GDM1 (cell line): Measurements from ENCODE around the gene NFIB.

Experiments
- DNase-seq: peaks from one replicate; lab custom pipeline; 2025; lab: John Stamatoyannopoulos, UW

The NFIB gene

DNA sequence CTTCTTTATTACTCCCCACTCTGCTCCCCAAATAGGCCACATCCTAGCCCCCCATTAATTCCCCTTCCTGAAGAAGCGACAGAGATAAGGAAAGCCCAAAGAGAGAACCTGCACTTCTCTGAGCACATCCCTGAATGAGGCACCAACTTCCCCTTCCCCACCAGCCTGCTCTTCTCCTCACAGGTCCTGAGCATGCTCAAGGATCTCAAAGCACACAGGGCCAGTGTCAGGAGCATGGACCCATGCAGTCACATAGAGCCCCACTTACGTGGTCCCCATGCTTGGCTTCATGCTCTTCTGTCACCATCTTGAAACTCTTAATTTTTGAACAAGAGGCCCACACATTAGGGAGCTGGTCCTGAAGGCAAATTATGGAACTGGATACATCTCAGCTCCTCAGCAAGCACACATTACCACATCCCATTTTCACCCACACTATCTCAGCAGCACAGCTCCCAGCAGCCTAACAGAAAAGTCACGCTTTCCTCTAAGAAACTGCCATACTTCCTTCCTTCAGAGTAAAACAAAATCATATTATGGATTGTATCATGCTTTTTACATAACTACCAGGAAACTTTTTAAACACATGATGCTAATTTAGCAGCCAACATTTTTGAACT lies 99.8 kb downstream of the NFIB start:
- DNase-seq = peak; percentile 47

DNA sequence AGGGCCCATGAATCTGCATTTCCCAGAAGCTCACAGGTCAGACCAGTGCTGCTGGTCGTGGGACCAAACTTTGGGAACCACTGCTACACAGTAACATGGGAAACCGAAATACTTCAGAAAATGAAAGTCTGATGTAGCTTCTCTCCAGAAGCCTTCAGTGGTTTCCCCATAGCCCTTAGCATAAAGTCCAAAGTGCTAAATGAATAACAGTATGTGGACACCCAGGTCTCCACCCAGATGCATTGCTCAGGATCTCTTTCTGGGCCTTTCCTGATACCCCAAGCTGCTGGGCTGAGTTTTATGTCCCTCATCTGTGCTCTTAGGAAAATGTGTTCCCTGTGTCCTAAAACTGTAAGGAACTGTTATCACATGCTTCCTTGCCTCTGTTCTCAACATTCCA lies 100.4 kb downstream of the NFIB start:
- DNase-seq = no peak

- DNase-seq = no peak
Observed at GRCh38 chr9:14212697-14213420, 101.1 kb downstream of the NFIB start.

DNA sequence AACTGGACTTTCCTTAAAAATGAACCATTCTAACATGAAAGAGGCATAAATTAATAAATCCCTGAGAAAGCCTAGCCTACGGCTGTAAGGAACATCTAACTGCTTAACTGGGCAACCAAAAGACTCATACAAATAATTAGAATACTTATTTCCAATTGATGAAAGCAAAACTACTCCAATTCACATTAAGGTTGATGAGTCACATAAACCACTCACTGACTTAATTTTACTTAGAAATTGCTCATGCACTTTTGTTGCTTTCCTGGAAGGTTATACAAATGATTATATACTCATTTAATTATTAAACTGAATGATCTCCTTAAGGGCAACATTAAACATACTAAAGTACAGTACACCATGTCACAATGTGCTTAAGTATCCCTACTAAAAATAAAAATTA lies 101.9 kb downstream of the NFIB start:
- no peak for DNase-seq

GRCh38 chr9:14211564-14211963 lies 102.4 kb downstream of the NFIB start:
- DNase-seq = no peak

GRCh38 chr9:14210428-14210827 lies 103.5 kb downstream of the NFIB start:
- DNase-seq = no peak

DNA sequence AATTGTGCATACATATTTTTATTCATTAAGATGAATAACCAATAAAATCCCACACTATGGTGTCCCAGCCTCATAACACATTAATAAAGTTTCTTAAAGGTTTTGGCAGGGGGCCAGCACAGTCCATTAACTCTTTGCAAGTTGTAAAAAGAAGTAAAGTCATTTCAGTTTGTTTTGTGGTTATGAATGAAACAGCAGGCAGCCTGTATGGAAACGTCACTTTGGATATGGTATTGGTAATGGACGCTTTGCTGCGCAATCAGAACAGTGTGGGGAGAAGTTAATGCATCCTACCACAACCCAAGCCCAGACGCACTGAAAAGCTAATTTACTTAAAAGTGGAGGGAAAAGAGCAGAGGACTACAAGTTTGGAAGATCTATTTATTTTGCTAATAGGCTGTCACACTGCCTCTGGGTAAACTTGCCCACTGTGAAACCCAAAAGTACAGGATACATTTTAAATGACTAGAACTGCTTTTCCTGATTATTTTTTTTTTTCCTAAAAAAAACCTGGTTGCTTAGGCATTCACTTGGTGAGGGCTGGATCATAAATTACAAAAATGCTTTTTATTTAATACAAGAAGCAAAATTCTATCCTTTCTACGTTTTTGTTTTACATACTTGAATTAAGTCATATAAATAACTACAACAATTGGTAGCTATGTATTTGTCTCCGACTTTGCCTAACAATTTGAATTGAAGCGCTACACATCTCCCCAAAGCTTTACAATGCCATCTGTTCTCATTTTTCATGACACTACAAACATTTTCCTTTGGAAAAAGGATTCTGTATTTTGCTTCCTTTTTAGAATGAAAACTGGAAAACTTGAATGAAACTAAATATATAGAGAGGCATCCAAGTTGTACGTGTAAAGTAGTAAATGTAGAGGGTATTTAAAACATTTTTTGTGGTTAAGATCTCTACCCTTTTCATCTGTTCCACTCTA lies 104.3 kb downstream of the NFIB start:
- no peak for DNase-seq

- DNase-seq = no peak
Observed at GRCh38 chr9:14207352-14207995, 106.5 kb downstream of the NFIB start.

DNA sequence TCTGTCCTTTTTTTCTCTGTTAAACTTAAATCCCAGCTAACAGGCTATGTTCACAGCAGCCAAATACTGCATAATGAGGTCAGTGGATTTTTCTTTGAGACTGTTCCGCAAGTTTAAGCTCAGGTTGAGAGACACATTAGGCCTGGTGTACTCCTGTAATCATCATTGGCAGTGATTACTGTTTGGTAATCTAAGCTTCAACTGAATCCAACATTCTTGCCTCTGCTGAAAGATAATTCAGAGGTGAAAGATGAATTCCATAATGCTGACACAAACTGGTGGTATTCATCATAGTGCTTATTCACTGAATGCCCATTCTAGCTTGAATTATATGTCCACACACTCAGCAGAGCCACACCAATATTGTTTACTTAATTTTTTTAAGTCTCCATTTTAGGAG lies 108.5 kb downstream of the NFIB start:
- no peak for DNase-seq

DNA sequence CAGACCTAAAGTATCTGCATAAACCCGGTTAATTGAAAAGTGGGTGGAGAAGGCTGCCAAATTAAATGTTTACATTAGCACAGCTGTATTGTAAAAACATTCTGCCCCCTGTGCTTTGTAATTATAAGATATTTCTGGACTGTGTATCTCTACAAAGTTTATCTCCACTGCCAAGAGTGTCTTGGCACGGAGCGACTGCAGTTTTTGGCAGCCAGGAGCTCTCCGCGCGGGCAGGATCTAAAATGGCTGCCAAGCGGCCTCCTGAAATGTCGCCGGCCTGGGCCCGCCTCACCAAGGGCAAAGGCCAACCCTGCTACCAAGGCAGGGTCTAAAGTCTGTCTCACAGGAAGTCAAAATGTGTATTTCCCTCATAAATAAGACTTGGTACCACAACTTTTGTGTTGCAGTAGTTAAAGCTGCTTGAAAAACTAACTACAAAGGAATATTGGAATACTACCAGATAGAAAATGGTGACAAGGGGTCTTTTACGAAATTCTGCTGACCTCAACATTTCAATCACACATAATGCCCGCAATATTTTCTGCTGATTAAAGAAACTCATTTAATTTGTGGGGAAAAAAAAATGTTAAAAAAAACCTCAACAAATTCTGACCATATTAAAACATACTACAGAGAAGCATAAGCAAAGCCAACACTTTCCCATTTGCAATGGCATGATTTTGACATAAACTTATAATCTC lies 110.4 kb downstream of the NFIB start:
- no peak for DNase-seq

- DNase-seq = no peak
Observed at GRCh38 chr9:14198841-14199455, 115.0 kb downstream of the NFIB start.

DNA sequence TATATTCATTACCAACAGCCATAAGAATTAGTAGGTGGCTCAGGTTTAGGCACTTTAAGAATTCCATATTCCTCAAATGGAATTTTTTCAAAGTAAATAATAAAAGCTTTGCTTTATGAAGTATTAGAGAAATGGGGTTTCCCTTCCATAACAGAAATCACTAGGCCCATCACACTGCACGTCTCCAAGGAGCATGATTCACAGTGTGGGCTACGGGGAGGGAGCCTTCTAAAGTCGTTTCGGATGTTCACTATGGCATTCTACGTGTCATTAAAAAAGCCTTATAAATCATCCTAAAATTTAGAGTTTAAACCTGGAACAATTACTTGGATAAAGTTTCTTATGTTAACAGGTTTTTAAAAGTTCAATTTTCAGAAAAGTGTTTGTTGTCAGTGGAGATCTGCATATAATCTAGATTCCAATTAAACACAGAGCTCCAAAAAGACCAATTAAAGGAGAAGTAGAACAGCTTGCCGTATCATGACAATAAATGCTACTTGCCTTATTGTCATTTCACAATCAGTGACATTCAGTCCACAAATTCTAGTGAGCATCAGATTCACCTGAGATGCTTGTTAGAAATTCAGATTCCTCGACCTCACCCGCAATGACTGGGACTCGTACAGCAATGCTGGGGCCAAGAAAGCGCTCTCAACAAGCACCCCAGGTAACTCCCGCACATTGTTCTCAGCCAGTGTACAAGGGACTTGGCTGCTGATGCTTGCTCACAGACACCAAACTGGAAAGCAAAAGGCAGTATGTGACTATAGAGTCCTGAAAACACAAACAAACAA lies 115.7 kb downstream of the NFIB start:
- no peak for DNase-seq

DNA sequence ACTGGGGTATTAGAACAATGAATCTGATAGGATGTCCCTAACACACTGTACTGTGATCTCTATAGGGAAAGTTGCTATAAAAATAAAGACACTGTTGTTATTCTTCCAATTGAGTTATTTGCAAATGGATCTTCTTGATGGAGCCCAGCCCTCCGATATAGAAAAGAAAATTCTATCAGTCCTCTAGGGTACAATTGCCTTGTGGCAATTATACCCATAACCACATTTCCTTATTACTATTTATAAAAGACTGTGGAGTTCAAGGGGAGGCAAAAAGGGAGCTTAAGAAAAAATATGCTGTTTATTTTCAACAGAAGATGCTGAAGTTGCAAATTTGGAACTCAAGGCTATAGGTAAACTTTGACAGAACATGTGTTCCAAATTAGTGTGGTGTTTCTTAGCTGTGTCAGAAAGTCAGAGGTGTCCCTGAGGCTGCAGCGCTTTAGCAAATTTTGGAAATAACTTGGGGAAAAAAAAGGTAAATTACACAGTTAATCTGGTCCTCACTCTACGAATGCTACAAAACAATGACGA lies 116.5 kb downstream of the NFIB start:
- DNase-seq = no peak

DNA sequence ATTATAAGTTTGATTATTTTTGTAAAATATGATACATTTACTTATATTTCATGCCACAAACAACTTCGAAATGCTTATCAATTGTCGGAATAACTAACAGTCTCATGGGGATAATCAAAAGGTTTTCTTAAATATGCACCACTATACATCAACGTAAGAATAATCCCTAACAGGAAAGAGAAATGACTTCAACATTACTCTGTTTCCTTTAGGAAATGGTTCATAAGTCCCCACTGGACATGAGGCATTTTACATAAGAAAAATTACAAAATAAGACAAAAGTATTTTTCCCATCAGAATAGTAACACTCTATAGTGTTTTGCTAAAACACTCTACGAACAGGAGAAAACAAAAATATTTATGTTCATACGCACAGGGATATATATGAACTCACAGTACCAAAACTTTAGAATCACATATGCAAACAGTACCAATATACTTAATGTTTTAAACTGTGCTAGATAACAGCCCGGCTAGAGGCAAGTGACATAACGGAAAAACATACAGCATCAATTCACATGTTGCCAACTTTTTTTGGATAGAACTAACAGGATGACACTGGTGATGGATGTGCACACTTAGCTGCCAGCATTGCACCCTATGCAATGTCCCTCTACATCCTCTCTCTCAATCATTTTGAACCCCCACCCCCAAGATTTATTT lies 120.5 kb downstream of the NFIB start:
- no peak for DNase-seq

DNA sequence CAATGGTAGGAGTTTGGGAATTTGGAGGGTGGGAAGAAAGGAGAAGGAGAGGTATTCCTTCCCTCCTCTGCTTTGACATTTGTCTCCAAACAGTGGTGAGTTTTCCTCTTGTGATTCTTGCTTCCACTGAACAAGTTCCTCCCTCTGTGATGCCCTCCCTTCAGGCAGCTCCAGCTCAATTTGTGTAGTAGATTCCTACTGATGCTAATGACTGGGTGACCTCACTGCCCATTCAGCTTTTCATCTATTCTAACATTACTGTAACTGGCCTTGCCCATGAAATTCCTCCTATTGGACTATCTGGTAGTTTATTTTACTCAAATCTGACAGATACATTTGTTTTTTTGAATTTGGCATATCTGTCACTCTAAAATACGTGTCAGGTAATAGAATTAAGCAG lies 121.4 kb downstream of the NFIB start:
- no peak for DNase-seq

- DNase-seq = no peak
Observed at GRCh38 chr9:14191512-14191911, 122.4 kb downstream of the NFIB start.

DNA sequence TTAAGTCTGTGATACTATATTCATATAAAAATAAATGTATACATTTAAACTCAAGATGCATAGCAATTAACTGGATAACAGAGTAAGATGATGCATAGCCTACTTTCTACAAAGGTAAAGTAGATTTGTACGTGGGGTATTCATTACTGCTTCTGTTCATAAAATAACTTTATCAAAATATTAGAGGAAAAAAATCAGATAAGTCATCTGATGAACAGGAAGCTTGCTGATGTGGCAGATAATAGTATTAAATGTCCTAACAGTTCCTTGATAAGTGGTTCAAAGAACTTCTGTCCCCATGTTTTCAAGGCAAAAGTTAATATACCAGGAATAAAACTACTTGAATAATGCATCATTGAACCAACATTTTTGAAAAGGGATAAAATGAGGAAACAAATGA lies 123.7 kb downstream of the NFIB start:
- DNase-seq = no peak

GRCh38 chr9:14189578-14189977 lies 124.4 kb downstream of the NFIB start:
- no peak for DNase-seq

DNA sequence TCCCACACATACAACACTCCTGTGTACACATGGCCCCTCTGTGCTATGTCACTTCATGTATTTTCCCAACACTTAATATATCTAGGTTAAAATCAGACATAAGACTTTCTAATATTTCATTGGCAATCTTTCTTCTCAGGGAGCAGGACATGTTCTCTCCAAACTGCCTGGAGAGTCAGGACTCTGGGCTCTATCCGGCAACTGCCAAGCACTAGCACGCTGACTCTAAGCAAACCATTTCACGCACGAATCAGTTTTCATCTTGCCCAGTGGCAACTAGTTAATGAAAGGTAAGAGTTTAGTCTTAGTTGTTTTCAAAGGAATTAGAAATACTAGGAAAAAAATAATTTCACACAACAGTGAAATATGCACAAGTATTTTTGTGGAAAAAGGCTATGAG lies 124.8 kb downstream of the NFIB start:
- no peak for DNase-seq

- no peak for DNase-seq
Observed at GRCh38 chr9:14188538-14188937, 125.4 kb downstream of the NFIB start.
